T-helper 9 cell (primary cell): Measurements from ENCODE around the gene GTSE1.
"Not testable (repeated sequence)": the region's sequence is repeated elsewhere in the genome, so short reads cannot be mapped to it uniquely, and the experiment has no call there.

Experiments
- DNase-seq: peaks from one replicate; pipeline ENCODE4 v3.0.0-alpha.2; 2020
- total RNA-seq, 2 donors: gene quantifications; one replicate each; lab custom pipeline; 2026; lab: John Stamatoyannopoulos, UW

The GTSE1 gene
- total RNA-seq: 0.35 to 0.48 reads per million in 2 donors

GRCh38 chr22:46296257-46297150 lies at the start of gene GTSE1:
Gene GTSE1 (plus strand): TSS chr22:46296870. CDS start chr22:46297401, 531 bp downstream.
- DNase-seq: peak; percentile 94

DNA sequence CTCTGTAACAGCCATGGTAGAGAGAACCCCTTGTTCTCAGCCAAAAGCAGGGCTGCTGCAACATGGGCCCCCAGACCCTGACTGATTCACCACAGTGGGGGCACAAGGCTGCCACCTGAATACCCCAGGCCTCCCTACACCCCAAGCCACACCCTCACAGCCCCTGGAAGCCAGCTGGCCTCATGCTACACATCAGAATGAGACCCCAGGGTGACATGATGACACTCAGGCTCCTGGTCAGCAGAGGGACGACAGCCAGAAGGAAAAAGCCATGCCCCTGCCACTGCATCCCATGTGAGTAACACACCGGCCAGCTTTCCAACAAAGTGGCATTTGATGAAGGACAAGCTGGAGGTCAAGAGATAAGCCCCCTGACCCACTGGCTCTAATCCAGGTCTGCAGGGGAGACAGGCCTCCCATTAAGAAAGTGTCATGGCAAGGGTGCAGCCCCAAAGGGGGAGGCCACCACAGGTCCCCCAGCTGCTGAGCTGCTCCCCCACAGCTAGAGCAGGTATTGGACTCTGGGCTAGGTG lies 49.2 kb upstream of the GTSE1 start:
- no peak for DNase-seq

GRCh38 chr22:46250035-46250782 lies 46.5 kb upstream of the GTSE1 start, which contains the start of gene CDPF1:
Gene CDPF1 (minus strand): TSS chr22:46250293. CDS start chr22:46248284, 2,009 bp downstream.
- DNase-seq: peak; percentile 83

- DNase-seq: no peak
These were observed 45.9 kb upstream of the GTSE1 start for GRCh38 chr22:46250783-46251125.

DNA sequence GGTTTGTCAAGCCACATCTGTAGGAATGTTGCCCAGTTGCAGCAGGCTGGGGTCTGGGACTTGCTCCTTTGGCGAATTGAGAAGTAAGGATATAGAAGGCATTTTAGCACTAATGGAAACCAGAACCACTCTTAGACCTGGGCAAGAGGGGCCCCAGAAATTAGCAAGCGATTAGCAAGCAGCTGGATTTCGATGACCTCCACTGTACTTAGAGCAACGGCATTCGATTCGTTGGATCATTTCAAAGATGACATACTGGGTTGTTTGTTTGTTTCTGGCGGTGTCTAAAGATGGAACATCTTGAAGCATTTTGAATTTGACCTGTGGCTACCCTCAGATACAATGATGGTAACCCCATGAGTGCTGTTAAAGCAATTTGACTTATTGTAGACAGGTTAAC lies 45.4 kb upstream of the GTSE1 start:
- DNase-seq: no peak

DNA sequence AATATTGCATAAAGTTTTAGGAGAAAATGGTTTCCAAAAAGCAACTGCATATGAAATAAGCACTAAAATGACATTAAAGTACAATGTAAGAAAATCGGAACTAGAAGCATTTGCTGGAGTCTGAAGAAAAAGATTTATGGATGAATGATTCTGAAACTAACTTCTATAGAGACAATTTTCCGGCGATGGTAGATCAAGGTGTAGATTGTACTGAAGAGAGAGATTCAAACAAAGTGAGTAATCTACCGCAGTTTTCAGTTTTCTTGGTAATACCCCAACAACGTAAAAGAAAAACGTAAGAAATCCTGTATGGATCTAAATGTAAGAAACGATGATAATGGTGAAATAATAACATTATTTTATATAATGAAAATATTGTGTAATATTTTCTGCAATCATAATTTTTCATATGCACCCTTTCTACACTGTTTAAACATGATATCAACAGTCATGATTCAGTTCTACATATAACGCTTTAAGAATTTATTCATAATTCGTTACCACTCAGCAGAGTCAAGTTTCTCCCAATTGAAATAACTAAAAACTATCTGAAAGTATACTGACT lies 44.8 kb upstream of the GTSE1 start:
- no peak for DNase-seq

- DNase-seq: no peak
These were observed 40.2 kb upstream of the GTSE1 start for GRCh38 chr22:46256358-46256958.

DNA sequence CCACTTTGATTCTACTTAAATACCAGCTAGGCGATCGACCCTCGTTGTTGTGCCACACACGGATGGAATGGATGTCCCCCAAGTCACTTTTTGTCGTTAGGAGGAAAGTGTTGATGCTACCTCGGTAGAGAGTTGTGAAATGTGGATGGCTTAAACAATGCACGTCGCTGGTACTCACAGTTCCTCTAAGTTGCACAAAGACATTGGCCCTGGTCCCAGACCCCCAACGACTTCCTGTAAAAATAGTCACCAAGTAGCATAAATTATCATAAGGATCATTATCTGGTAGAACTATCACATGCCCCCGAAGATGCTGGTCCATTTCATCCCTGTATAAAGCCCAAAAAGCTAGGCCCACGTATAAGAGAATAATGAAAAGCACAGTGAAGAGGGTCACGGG lies 37.3 kb upstream of the GTSE1 start:
- DNase-seq: no peak

GRCh38 chr22:46260038-46260437 lies 36.6 kb upstream of the GTSE1 start:
- DNase-seq: no peak

GRCh38 chr22:46262449-46263215 lies 34.0 kb upstream of the GTSE1 start:
- no peak for DNase-seq

GRCh38 chr22:46263216-46263590 lies 33.5 kb upstream of the GTSE1 start, which contains the start of gene PKDREJ:
Gene PKDREJ (minus strand): TSS chr22:46263343. CDS start chr22:46263322, 21 bp downstream.
- no peak for DNase-seq

GRCh38 chr22:46264520-46264919 lies 32.1 kb upstream of the GTSE1 start:
- not testable (repeated sequence) for DNase-seq

GRCh38 chr22:46265627-46266026 lies 31.0 kb upstream of the GTSE1 start:
- not testable (repeated sequence) for DNase-seq

DNA sequence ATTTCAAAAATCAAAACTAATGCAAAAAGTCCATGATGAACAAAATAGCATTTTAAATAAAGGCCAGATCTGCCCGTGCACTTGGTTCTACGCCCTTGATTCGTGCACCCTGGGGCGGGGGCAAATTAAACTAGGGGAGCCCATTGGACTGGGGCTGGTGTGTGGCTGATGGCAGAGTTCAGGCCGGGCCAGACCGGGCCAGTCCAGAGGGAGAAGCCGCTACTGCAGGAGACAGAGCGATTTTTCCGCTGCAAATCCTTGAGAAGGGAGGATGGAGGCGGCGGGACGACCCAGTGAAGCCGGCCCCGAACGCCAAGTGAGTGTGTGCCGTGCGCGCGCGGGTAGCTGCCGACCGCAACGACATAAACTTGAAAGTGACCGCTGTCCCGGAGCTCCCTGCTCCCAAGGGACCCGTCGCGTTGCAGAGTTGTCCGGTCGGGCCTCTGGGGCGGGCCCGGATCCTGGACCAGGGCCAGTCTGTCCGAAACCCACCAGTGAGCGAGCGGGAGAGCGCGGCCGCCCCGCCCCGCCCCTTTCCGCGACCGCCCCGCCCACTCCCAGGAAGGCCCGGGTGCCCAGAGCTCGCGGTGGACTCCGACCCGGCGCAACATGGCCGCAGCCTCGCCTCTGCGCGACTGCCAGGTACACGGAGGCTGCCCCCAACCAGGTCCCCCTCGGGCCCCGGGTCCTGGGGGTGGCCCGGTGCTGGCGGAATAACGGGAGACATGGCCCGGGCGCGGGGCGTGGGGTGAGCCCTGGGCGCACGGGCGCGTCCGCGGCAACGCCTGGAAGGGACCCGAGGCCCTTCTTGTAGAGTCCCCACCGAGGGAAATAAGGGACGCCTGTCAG lies 29.0 kb upstream of the GTSE1 start, which contains the start of gene TTC38:
Gene TTC38, plus strand, starts transcription at position 578 of the 849 bp plus-strand sequence. Its CDS starts 32 bp downstream, at position 610.
- DNase-seq: peak; percentile 44

DNA sequence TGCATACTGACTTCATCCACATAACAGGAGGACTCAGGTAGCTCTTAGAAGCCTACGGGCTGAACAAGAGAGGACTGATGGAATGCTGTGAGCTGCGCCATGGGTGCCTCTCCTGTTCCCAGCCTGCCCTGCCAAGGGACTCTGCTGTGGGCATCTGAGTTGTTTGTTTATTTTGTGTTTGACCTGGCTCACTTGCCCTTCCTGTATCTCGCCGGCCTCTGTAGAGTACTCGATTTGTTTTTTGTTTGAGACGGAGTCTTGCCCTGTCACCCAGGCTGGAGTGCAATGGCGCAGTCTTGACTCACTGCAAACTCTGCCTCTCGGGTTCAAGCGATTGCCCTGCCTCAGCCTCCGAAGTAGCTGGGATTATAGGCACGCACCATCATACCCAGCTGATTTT lies 27.1 kb upstream of the GTSE1 start:
- DNase-seq: no peak

DNA sequence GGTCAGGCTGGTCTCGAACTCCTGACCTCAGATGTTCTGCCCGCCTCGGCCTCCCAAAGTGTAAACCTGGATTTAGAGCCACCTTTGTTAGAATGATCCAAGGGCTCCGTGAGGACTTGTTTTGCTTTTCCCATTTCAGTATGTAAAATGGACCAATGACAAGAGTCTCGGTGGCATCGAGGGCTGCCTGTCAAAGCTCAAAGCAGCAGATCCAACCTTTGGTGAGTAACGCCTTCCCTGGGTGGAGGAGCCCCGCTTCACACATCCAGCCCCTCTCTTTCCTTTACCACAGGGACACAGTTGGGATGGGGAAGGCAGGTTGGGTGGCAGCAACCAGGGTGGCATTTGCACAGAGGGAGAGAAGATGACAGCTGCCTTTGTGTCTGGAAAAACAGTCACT lies 24.5 kb upstream of the GTSE1 start:
- DNase-seq: no peak

DNA sequence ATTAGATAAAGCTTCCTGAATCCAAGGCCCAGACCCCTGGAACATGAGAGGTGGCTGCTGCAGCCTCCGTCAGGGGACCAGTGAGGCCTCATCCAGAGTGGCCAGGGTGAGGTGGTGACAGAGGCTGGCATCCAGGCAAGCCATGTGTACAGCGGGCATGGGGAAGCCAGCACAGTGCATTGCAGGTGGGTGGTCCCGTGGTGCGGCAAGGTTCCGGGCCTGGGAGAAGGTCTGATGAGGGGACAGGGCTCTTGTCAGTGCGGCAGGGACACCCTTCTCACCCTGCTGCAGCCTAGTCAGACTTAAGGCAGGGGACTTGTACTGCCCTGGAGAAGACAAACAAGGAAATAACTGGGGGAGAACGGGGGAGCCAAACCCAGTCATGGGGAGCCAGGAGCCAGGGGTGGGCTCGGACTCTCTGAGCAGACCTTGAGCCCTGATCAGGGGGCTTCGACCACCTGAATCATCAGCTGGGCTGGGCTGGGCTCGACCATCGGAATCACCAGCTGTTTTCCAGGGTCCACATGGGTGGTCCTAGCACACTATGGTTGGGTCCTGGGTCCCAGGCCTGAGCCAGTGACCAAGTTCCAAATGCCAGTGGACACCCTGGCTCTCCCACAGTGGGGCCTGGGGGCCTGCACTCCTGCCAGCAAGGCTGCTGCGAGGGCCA lies 23.8 kb upstream of the GTSE1 start:
- DNase-seq: no peak

DNA sequence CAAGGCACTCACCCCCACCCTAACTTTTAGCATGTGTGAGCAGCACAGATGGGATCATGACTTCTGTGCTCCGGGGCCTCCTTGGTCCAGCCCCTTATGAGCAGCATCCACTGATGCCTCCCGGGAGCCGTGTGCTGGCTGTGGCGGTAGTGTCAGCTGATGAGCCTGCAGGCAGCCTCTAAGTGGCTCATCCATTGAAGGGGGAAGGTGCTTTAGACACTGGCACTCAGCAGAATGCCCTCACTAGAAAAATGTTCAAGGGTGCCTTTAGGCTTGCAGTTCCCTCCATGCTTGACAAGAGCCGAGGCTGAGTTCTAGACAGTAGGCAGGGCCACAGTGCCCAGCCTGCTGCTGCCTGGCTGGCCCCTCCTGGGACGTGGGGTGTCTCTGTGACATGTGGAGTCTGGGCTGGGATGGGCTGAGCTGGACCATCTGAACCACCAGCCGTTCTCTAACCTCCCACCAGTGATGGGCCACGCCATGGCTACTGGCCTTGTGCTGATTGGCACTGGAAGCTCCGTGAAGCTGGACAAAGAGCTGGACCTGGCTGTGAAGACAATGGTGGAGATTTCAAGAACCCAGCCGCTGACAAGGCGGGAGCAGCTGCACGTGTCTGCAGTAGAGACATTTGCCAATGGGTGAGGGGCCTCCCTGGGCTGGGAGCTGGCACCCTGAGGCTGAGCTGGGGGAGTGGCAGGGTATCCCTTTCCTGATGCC lies 23.1 kb upstream of the GTSE1 start:
- no peak for DNase-seq

DNA sequence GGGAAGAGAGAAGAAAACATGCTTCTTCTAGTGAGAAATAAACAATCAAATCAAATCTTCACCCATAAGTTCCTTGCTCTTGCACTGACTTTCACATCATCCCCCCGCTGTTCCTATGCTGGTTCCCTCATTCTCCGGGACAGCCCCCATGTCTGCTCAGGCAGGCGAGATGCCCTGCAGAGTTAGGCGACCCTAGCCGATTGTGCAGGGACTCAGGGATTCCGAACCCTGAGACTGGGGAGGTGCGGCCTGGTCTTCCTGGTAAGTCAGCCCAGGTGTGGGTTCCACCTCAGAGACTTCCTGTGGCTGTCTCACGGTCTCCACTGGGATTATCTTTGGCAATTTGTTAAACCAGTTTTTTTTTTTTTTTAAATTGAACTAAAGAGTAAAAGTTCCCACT lies 22.3 kb upstream of the GTSE1 start:
- no peak for DNase-seq
